ENCODE results near the gene IMP3. TPM values are rescaled to one million over a fixed set of nuclear protein-coding genes. Genes with fewer than 3 reads are reported as not detected.

IMP3 gene
- polyA plus RNA-seq, 1 donor (not counting 4 experiments of a cell fraction or from before 2014, with no cell fraction given) = 70.4 TPM

DNA sequence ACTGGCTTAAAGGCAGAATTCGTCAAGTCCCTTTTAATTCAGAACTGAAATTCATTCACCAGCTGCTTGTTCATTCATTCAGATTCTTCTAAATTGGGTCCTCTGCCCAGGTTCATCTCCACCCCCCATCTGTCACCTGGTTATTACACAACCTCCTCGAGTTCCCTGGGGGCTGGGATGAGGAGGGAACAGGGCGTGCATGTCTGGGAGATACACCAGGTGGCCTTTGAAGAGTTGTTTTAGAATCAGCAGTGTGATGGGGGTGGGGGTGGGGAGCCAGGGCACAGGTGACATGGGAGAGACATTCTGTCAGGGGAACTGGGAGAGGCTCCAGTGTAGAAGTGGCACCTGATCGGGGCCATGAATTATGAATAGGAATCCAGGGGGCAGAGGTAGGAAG is 15.9 kb upstream of the IMP3 start:
- H3K4me1 ChIP-seq (ENCODE audit: control insufficient read depth, extremely low read depth, insufficient read depth, low read length) = peaks cover 65% of the 10 kb centered on the region
- peaks cover 64% of the 10 kb centered on the region for H3K79me2 ChIP-seq (ENCODE audit: control insufficient read depth, insufficient read depth, low read length)
- H3K27me3 ChIP-seq (ENCODE audit: control insufficient read depth, extremely low read depth, insufficient read depth, low read length) = no peaks in the 10 kb centered on the region
- FAIRE-seq = no peak
- peaks cover 4% of the 10 kb centered on the region for H3K9me1 ChIP-seq (ENCODE audit: control insufficient read depth, extremely low read depth, insufficient read depth, low read length)
- DNase-seq (ENCODE audit: low read depth, low spot score) = no peak
- H3K9me3 ChIP-seq (ENCODE audit: control insufficient read depth, low read depth, low read length) = no peaks in the 10 kb centered on the region
- H3K4me3 ChIP-seq (ENCODE audit: control insufficient read depth in 2 of 3, extremely low read depth in 1 of 3, insufficient read depth in 2 of 3, low read depth in 1 of 3, low read length in 3 of 3) = no peak overlapping the region
- no peak overlapping the region for H2AFZ ChIP-seq (ENCODE audit: control insufficient read depth, low read length)
- no peak for TF ChIP-seq EZH2 (IDR thresholded peaks at IDR 0.05; ENCODE audit: low read length)
- no peak for TF ChIP-seq CTCF (optimal IDR thresholded peaks at IDR 0.05 in 1 of 3, IDR thresholded peaks at IDR 0.05 in 1 of 3, conservative IDR thresholded peaks at IDR 0.05 in 1 of 3; ENCODE audit: extremely low read depth in 1 of 3, insufficient read depth in 2 of 3, low read length in 3 of 3)
- dilution Hi-C loops (cut with MboI; ENCODE audit: extremely low pct_ligation_motif_present, low sequenced_read_pairs) = no loop called here
- H3K9ac ChIP-seq (ENCODE audit: control insufficient read depth, extremely low read depth, insufficient read depth, low read length) = no peak overlapping the region
- H3K4me2 ChIP-seq (ENCODE audit: control insufficient read depth, extremely low read depth, insufficient read depth, low read depth, low read length) = peak overlapping the region; percentile 27
- H3K27ac ChIP-seq (ENCODE audit: control insufficient read depth, insufficient read depth, low read length) = no peak overlapping the region
- peaks cover 9% of the 10 kb centered on the region for H4K20me1 ChIP-seq (ENCODE audit: control insufficient read depth, extremely low read depth, insufficient read depth, low read length)
- H3K36me3 ChIP-seq (ENCODE audit: control insufficient read depth in 2 of 2, extremely low read depth in 1 of 2, insufficient read depth in 2 of 2, low read length in 2 of 2) = peaks cover 30 to 48% of the 10 kb centered on the region in 2 experiments

DNA sequence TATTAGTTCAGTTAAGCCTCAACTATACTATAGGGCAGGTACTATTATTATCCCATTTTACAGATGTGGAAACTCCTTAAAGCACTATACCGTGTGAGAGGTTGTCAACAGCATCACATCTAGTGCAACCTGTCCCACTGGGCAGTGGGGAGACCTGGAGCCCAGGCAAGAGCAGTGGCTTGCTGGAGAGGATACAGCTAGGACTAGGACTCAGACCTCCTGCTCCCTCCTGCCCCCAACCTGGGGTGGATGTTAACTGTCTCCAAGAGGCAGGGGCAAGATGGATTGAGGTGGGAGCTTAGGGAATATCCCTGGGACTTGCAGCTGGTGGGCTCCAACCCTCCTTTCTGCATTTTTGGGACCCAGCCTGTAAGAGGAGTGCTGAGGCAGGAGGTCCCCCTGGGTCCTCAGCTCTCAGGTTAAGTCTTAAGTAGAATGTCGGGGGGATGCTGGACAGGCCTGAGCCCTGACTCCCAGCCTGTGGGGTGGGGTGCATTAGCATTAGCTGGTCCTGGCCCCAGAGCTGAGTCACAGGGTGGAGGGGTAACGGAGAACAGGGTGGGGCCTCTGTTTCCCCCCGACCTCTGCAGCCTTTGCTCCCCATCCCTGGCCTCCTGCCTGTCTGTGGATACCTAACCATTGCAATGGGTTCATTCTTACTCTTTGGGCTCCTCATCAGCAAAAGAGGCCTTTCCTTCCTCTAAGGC is 14.3 kb upstream of the IMP3 start:
- DNase-seq (ENCODE audit: low read depth, low spot score) (no peak), FAIRE-seq (no peak)
- no peak overlapping the region for H3K27ac ChIP-seq (ENCODE audit: control insufficient read depth, insufficient read depth, low read length)
- dilution Hi-C loops (cut with MboI; ENCODE audit: extremely low pct_ligation_motif_present, low sequenced_read_pairs) = no loop called here
- no peak overlapping the region for H3K9ac ChIP-seq (ENCODE audit: control insufficient read depth, extremely low read depth, insufficient read depth, low read length)
- TF ChIP-seq EZH2 (IDR thresholded peaks at IDR 0.05; ENCODE audit: low read length) = no peak
- TF ChIP-seq CTCF (optimal IDR thresholded peaks at IDR 0.05 in 1 of 3, IDR thresholded peaks at IDR 0.05 in 1 of 3, conservative IDR thresholded peaks at IDR 0.05 in 1 of 3; ENCODE audit: extremely low read depth in 1 of 3, insufficient read depth in 2 of 3, low read length in 3 of 3) = no peak
- H3K4me3 ChIP-seq (ENCODE audit: control insufficient read depth in 2 of 3, extremely low read depth in 1 of 3, insufficient read depth in 2 of 3, low read depth in 1 of 3, low read length in 3 of 3) = no peak overlapping the region
- H3K9me3 ChIP-seq (ENCODE audit: control insufficient read depth, low read depth, low read length) = no peaks in the 10 kb centered on the region
- no peak overlapping the region for H2AFZ ChIP-seq (ENCODE audit: control insufficient read depth, low read length)
- peaks cover 34 to 58% of the 10 kb centered on the region in 2 experiments for H3K36me3 ChIP-seq (ENCODE audit: control insufficient read depth in 2 of 2, extremely low read depth in 1 of 2, insufficient read depth in 2 of 2, low read length in 2 of 2)
- H3K79me2 ChIP-seq (ENCODE audit: control insufficient read depth, insufficient read depth, low read length) = peaks cover 79% of the 10 kb centered on the region
- H3K4me2 ChIP-seq (ENCODE audit: control insufficient read depth, extremely low read depth, insufficient read depth, low read depth, low read length) = peak overlapping the region; percentile 18
- no peaks in the 10 kb centered on the region for H3K27me3 ChIP-seq (ENCODE audit: control insufficient read depth, extremely low read depth, insufficient read depth, low read length)
- H3K4me1 ChIP-seq (ENCODE audit: control insufficient read depth, extremely low read depth, insufficient read depth, low read length) = peaks cover 69% of the 10 kb centered on the region
- peaks cover 10% of the 10 kb centered on the region for H3K9me1 ChIP-seq (ENCODE audit: control insufficient read depth, extremely low read depth, insufficient read depth, low read length)
- H4K20me1 ChIP-seq (ENCODE audit: control insufficient read depth, extremely low read depth, insufficient read depth, low read length) = peaks cover 11% of the 10 kb centered on the region
